Measurements from ENCODE around the gene NFS1.
A peak's percentile ranks its signal among the peaks of the same experiment; 100 is the strongest.
"Not testable (repeated sequence)": the region's sequence is repeated elsewhere in the genome, so short reads cannot be mapped to it uniquely, and the experiment has no call there.

NFS1 gene

GRCh38 chr20:35699127-35699956, at the start of gene NFS1, which contains the start of gene ROMO1:
TSS of gene NFS1 (minus strand) at chr20:35699352. CDS start at chr20:35699288, 64 bp downstream.
TSS of gene ROMO1 (plus strand) at chr20:35699405. CDS start at chr20:35699633, 228 bp downstream.
- in situ Hi-C loops (cut with MboI; ENCODE audit: low pct_unique_long_range_greater_than_20kb, low sequenced_read_pairs) = no loop called here
- DNase-seq = peak; percentile 93

- not testable (repeated sequence) for DNase-seq
These were observed 45.3 kb upstream of the NFS1 start for GRCh38 chr20:35744492-35744841.

GRCh38 chr20:35743693-35744491, 44.7 kb upstream of the NFS1 start:
- in situ Hi-C loops (cut with MboI; ENCODE audit: low pct_unique_long_range_greater_than_20kb, low sequenced_read_pairs) = no loop called here

More at GRCh38 chr20:35744492-35744841, 45.3 kb upstream of the NFS1 start:
- in situ Hi-C loops (cut with MboI; ENCODE audit: low pct_unique_long_range_greater_than_20kb, low sequenced_read_pairs) = not testable (repeated sequence)

GRCh38 chr20:35742741-35743523, 43.8 kb upstream of the NFS1 start:
- DNase-seq = peak; percentile 59
- in situ Hi-C loops (cut with MboI; ENCODE audit: low pct_unique_long_range_greater_than_20kb, low sequenced_read_pairs) = no loop called here

More at GRCh38 chr20:35743693-35744491, 44.7 kb upstream of the NFS1 start:
- DNase-seq = peak; percentile 63

- DNase-seq = peak; percentile 100
- in situ Hi-C loops (cut with MboI; ENCODE audit: low pct_unique_long_range_greater_than_20kb, low sequenced_read_pairs) = no loop called here
These were observed 43.0 kb upstream of the NFS1 start, which contains the start of gene RBM39 for GRCh38 chr20:35741892-35742740. TSS of gene RBM39 (minus strand) at chr20:35742260. CDS start at chr20:35740874, 1,386 bp downstream.

- DNase-seq = peak; percentile 46
- in situ Hi-C loops (cut with MboI; ENCODE audit: low pct_unique_long_range_greater_than_20kb, low sequenced_read_pairs) = no loop called here
These were observed 40.4 kb upstream of the NFS1 start for GRCh38 chr20:35739294-35740163.

GRCh38 chr20:35738410-35739179, 39.4 kb upstream of the NFS1 start:
- in situ Hi-C loops (cut with MboI; ENCODE audit: low pct_unique_long_range_greater_than_20kb, low sequenced_read_pairs) = no loop called here

GRCh38 chr20:35737865-35738333, 38.7 kb upstream of the NFS1 start:
- DNase-seq = no peak
- in situ Hi-C loops (cut with MboI; ENCODE audit: low pct_unique_long_range_greater_than_20kb, low sequenced_read_pairs) = no loop called here

More at GRCh38 chr20:35738410-35739179, 39.4 kb upstream of the NFS1 start:
- DNase-seq = no peak

- in situ Hi-C loops (cut with MboI; ENCODE audit: low pct_unique_long_range_greater_than_20kb, low sequenced_read_pairs) = no loop called here
These were observed 36.8 kb upstream of the NFS1 start for GRCh38 chr20:35735826-35736470.

GRCh38 chr20:35734777-35735649, 35.9 kb upstream of the NFS1 start:
- in situ Hi-C loops (cut with MboI; ENCODE audit: low pct_unique_long_range_greater_than_20kb, low sequenced_read_pairs) = no loop called here
- DNase-seq = no peak

More at GRCh38 chr20:35735826-35736470, 36.8 kb upstream of the NFS1 start:
- DNase-seq = no peak

- in situ Hi-C loops (cut with MboI; ENCODE audit: low pct_unique_long_range_greater_than_20kb, low sequenced_read_pairs) = no loop called here
- no peak for DNase-seq
These were observed 35.2 kb upstream of the NFS1 start for GRCh38 chr20:35734374-35734773.

- in situ Hi-C loops (cut with MboI; ENCODE audit: low pct_unique_long_range_greater_than_20kb, low sequenced_read_pairs) = no loop called here
- no peak for DNase-seq
These were observed 33.5 kb upstream of the NFS1 start for GRCh38 chr20:35732644-35732982.

GRCh38 chr20:35731862-35732643, 32.9 kb upstream of the NFS1 start:
- in situ Hi-C loops (cut with MboI; ENCODE audit: low pct_unique_long_range_greater_than_20kb, low sequenced_read_pairs) = no loop called here
- no peak for DNase-seq

- in situ Hi-C loops (cut with MboI; ENCODE audit: low pct_unique_long_range_greater_than_20kb, low sequenced_read_pairs) = no loop called here
- no peak for DNase-seq
These were observed 32.3 kb upstream of the NFS1 start for GRCh38 chr20:35731469-35731788.

All from KBM-7 (cell line).